ENCODE measurements around the gene CLIC3.
"Not testable (repeated sequence)": the region's sequence is repeated elsewhere in the genome, so short reads cannot be mapped to it uniquely, and the experiment has no call there.

CLIC3 gene, protein sequence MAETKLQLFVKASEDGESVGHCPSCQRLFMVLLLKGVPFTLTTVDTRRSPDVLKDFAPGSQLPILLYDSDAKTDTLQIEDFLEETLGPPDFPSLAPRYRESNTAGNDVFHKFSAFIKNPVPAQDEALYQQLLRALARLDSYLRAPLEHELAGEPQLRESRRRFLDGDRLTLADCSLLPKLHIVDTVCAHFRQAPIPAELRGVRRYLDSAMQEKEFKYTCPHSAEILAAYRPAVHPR

DNA sequence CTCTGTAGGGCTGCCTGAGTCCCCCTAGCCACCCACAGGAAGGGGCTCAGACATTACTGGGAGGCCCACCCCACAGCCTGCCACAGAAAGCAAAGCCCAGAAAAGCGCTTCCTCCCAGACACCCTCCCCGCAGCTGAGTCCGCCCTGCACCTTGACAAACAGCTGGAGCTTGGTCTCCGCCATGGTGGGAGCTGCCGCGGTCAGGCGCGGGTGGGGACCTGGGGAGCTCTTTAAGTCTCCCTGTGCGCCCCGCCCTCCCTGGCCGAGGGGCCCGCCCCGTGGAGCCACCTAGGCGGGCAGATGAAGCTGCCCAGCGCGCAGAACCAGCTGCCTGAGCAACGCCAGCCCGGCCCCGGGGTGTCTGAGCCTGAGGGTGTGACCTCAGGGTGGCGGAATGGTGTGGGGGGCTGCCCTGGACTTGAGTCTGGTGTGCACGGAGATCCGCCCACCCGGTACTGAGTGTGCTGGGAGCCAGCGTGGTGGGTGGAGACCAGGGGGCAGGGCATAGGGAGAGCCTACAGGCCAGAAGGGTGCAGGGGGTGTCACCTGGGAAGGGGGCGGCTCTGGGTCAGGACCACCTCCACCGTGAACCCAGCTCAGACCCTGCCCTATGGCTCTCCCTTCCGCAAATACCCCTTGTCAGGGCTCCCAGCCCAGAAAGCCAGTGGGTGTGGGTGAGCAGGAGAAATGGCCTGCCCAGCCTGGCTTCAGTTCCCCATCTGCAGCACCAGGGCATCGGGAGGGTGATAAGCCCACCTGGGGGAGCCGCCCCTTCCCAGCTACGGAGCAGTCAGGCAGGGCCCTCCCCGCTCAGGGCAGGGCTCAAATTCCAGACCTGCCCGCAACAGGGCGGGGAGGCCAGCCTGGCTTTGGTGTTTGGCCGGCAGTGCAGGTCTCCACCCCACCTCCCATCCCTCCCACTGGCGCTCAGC is at the start of gene CLIC3:
Gene CLIC3 (minus strand): TSS at position 208 of the 932 bp plus-strand sequence. CDS start 25 bp downstream, at position 183.
- no peak for DNase-seq

DNA sequence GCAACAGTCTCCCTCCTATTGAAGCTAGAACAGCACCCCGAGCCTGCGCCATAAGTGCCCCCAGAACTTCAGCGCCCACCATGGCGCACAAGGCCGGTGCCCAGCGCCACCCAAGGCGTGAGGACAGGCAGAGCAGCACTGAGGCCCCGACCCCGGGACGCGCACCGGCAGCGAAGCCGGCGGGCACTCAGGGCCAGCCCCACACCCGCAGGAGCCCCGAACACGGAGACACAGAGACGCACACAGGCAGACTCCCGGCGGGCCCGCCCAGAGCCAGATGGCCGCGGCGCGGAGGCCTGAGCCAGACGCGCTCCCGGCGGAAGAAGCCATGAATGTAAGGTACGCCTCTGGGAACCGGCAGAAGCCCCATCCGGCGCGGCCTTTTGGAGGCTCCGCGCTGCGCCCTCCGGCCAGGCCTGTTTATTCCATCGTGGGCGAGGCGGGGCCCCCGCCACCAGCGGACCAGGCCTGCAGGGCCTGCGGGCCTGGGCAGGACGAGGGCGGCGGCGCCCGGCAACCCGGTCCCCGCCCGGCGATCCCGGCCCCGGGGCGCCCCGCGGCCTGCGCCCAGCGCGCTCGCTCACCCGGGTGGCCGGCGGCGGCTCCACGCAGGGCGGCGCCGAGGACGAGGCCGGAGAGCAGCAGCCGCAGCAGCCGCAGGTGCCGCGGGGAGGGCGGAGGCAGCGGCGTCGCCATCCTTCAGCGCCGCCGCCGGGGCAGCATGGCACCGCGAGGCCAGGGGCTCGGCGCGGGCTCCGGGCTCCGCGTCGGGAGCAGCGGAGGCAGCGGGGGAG is 49.1 kb upstream of the CLIC3 start:
- no peak for DNase-seq

DNA sequence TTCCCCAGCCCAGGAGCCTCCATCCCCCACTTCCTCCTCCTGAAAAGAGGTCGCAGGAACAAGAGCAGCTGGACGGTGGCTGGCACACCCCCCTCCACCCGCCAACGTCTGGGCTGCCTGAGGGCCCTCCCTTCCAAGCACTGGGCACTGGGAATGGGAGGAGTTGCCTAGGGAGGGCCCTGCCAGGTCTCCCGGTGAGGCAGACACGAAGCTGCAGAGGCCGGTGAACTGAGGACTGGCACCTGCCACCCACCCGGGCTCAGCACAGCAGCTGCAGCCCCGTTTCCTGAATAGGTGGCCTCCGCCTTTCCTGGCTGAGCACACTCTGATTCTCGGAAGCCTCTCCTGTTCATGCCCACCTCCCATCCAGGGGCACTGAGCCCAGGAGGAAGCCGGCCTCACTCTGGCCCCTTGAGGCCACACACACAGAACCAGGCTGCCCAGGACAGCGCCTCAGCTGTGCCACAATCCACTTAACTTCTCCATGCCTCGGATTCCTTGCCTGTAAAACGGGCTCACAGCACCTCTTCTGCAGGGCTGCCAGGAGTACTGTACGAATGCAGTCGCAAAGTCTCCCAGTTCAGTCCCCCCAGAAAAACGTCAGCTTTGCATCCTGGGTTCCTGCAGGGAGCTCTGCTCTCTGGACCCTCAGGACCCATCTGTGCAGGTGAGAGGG is 48.3 kb upstream of the CLIC3 start:
- DNase-seq = no peak

DNA sequence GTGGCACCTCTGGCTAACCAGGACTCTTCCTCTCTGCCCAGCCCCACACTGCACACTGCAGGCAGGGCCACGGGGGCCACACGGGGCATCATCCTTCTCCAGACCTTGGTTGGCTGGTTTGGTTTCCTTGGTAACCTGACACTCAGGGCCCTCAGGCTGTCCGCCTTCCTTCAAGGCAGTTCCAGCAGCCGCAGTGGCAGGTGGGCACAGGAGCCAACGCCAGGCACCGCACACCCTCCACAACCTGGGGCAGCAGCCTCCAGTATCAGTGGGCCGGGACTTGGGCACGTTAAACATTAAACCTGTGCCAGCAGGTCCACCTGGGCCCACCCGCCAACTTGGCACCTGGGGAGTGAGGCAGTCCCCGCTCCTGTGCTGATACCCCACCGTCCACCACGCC is 47.7 kb upstream of the CLIC3 start:
- no peak for DNase-seq

DNA sequence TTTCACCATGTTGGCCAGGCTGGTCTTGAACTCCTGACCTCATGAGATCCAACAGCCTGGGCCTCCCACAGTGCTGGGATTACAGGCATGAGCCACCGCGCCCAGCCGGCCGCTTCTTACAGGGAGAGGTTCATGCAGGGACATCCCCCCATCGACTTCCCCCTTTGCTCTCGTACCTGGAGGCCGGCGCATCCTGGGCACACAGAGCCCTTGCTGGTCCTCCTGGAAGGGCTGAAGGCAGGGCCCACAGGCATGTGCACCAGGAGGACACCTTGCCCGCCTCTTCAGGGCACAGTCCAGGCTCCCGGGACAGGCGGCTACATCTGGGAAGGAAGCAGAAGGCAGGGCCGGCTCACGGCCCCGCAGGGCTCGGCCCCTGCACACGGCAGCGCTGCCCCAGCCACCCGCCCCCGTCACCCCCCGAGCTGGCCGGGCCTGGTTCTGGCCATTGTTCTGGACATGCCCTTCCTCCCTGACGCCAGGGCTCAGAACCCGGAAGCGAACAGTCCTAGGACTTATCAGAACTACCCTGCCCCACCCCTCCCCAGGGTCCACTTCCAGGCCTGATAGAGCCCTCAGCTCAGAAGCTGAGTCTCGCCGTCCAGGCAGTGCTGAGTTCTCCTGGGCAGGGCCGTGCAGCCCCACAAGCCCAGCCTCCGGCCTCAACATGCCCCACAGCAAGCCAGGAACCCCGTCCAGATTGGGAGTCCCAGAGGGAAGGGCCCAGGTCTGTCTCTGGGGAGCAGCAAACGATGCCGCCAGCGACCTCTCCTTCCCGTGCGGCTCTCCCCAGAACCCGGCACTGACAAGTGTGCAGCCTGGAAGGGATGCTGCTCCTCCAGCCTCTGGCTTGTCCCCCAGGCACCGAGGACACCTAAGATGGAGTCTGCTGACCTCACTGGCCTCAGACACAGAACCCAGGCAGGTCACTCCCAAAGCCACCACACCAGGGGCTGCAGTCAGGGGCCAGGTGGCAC is 46.7 kb upstream of the CLIC3 start:
- no peak for DNase-seq

DNA sequence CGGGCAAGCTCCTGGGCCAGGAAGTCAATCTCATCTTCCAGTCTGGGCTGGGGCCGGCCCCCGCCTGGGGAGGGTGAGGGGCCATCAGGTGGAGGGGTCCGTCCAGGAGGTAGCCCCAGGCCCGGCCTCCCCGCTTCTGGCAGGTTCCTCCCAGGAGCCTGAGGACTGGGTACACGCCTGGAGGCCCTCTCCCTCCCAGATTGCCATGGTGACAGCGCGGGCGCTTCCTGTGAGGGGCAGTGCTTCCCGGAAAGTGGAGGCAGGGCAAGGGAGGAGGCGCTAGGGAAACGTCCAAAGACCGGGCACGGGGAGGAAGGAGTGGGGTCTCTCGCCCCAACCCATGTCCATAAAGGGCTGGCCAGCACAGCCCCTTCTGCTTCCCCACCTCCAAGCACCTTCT is 44.8 kb upstream of the CLIC3 start:
- no peak for DNase-seq

DNA sequence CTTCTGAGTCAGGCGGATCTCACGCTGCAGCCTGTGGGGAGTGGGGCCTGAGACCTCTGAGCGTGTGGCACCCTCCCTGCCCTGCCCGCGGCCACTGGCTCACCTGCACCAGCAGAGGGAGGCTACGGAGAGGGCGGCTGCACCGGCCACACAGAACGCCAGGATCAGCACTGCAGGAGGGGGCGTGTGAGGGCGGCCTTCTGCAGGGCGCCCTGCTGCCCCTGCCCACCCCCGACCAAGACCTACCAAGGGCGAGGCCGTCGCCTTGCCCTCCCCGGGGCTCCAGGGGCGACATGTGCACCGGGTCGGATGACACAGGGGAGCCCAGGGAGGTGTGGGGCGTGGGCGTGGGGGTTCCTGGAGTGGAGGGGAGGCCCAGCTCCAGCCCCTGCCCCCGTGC is 44.2 kb upstream of the CLIC3 start:
- no peak for DNase-seq

DNA sequence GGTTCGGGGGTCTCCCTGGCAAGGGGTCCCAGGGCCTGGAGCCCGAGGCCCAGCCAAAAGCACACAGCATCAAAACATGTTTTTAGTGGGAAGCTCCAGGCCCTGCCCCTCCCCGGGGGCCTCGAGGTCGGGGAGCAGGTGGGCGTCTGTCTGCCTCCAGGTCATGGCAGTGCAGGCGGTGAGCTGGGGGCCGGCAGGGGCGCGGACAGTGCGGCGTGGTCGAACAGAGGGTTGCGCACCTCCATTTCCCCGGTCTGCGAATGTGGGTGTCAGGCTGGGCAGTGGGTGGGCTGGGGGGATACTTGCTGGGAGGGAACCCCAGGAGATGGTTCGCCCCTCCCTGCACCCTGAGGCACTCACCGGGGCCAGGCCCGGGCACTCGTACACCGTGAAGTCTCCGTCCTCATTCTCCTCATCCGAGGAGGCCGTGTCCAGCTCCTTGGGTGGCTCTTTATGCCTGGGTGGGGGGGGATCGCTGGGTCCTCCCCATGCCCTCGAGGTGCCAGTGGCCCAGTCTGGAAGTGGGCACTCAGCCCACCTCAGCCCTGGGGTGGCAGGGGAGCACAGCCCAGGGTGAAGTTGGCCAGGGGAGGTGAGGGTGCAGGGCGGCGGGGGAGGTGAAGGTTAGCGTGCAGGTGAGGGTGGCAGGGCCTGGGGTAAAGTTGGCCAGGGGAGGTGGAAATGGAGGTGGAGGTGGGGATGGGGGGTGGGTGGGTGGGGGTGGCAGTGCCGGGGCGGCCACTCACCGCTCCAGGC is 43.4 kb upstream of the CLIC3 start:
- no peak for DNase-seq

DNA sequence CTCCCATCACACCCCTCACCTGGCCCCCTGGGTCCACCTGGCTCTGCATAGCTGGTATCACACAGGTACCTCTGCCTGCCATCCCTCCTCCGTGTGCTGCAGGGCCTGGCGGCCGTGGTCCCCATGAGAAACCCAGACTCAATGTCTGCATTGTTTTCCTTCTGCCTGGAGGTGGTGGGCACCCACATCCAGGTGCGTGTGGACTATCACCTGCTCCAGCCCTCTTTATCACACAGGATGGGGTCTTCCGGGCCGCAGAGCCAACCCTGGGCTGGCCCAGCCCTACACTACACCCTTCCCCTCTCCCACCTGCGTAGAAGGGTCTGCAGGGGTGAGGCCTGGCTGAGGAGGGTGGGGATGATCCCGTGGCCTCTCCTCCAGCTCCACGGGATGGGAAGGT is 42.5 kb upstream of the CLIC3 start:
- no peak for DNase-seq

DNA sequence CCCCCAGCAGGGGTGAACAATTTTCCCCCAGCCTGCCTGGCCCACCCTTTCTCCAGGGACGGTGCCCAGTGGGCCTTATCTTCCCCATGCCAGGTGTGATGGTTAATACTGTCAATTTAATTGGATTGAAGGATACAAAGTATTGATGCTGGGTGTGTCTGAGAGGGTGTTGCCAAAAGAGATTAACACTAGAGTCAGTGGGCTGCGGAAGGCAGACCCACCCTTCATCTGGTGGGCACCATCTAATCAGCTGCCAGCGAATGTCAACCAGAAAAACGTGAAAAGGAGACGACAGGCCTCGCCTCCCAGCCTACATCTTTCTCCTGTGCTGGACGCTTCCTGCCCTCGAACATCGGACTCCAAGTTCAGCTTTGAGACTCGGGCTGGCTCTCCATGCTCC is 41.1 kb upstream of the CLIC3 start:
- no peak for DNase-seq

DNA sequence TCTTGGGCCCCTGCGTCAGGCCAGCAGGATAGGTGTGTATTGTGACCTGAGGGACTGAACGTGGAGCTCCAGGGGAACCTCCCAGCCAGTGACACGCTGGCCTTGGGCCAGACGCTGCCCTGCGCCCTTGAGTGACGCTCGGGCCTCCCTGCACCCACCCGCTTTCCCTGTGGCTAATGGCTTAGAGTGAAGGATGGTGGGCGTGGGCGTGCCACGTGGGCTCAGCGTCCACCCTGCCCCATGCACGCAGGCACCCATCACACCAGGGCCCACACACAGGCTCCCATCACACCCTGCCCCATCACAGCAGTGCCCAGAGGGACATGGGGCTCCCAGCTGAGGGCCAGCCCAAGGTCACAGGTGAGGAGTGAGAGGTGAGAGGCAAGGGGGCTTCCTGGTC is 40.7 kb upstream of the CLIC3 start:
- no peak for DNase-seq

DNA sequence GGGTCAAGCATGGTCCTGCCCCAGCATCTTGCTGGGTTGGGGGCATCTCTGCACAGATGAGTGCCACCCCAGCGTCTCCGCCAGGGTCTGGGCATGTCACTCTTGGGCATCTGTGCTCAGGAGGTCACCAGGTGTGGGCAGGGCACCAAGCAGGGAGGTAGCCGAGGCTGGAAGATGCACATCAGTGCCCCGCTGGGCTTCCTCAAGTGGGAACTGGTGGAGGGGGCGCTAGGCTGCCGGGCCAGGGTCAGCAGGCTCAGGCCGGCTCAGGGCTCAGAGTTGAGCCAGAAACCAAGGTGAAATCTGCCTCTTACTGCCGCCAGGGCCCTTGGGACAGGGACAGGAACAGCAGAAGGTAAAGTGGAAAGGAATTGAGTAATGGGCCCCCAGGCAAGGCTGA is 39.6 kb upstream of the CLIC3 start:
- no peak for DNase-seq

DNA sequence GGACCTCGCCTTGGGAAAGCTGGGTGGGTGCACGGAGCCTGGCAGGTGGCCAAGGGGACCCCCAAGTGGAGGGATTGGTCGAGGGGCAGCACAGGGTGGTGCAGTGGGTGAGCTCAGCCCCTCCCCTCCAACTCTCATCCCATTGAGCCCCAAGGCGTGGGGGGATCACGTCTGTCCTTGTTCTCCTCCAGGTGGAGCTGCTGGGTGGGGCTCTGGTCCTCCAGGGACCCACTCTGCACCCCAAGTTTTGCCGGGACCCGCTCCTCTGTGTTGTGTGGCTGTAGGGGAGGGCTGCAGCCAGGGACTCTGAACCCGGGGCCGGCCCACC is 39.1 kb upstream of the CLIC3 start:
- DNase-seq = no peak

DNA sequence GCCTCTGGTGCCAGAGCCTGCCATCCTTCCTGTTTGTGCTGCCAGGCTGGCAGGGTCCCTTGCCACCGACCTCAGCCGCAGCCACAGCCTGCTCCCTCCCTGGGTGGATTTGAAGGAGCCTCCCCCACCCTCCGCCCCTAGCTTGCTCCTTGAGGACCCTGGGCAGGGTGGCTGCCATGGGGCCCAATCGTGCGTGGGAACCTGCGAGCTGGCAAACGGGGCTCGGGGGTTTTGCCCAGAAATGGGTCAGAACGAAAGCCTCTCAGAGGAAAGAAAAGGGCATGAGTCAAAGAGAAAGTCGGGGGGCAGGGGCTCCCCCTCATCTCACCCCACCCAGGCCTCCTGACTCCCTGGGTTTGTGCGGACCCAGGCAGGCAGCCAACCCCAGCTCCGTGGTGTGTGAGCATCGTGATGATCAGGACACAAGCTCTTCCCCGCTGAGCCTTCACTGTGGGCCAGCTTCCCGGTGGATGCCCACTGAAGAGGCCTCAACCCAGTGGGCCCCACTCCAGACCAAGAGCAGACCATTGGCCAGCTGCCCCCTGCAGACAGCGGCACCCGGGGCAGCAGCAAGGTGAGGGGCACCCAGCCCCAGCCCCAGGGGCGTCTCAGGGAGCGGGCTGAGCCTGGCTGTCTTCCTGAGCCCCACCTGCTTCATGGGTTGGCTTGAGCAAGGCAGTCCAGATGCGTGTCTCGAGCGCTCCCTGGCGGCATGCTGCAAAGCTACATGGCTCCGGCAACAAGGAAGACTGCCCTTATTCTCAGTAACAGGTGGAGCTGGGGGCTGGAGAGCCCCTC is 38.5 kb upstream of the CLIC3 start:
- DNase-seq = peak; percentile 88

DNA sequence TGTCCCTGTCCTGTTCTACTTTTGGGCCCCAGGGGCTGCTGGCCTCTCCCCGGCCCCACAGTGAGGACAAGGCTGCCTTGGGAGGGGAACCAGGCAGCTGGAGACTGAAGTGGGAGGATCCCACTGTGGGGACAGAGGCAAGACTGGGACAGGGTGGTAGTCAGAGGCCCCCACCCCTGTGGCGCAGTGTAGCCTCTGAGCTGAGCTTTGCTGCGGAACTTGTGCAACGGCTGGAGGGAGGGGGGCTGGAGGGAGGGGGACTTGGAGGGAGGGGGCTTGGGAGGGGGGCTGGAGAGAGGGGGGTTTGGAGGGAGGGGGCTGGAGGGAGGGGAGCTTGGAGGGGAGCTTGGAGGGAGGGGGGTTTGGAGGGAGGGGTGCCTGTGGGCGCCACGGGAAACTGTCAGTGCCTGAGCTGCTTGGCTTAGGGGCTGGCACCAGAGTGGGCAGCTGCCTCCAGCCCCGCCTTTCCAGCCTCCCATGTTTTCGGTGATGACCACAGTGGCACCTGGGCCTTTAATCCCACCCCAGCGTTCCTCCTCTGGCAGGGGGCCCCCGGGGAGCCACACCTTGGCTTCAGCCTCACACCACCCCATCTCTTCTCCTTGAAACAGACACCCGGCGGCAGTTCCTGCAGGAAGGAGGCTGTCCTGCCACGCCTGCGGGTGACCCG is 37.8 kb upstream of the CLIC3 start:
- DNase-seq = no peak

DNA sequence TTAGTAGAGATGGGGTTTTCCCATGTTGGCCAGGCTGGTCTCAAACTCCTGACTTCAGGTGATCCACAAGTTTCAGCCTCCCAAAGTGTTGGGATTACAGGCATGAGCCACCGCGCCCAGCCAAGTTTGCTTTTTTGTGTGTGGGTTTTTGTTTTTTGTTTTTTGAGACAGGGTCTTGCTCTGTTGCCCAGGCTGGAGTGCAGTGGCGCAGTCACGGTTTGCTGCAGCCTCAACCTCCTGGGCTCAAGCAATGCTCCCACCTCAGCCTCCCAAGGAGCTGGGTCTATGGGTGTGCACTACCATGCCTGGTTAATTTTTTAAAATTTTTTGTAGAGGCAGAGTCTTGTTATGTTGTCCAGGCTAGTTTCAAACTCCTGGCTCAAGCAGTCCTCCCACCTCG is 37.1 kb upstream of the CLIC3 start:
- DNase-seq = not testable (repeated sequence)

DNA sequence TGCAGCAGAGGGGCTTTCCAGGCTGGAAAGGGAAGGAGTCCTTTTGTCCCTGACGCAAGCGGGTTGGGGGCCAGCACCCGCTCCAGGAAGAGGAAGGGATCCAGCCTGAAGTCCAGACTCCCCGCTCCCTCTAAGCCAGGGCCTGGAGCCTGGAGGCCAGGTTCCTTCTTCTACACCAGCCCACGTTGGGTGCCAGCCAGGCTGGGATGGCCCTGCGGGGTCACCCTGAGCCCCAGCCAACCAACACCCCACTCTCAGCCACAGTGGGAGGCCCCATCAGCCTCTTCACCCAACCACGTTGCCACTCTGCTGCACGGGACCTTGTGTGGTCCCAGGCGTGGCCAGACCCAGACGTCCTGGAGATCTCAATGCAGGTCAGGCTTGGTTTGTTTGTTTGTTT is 36.5 kb upstream of the CLIC3 start:
- no peak for DNase-seq

DNA sequence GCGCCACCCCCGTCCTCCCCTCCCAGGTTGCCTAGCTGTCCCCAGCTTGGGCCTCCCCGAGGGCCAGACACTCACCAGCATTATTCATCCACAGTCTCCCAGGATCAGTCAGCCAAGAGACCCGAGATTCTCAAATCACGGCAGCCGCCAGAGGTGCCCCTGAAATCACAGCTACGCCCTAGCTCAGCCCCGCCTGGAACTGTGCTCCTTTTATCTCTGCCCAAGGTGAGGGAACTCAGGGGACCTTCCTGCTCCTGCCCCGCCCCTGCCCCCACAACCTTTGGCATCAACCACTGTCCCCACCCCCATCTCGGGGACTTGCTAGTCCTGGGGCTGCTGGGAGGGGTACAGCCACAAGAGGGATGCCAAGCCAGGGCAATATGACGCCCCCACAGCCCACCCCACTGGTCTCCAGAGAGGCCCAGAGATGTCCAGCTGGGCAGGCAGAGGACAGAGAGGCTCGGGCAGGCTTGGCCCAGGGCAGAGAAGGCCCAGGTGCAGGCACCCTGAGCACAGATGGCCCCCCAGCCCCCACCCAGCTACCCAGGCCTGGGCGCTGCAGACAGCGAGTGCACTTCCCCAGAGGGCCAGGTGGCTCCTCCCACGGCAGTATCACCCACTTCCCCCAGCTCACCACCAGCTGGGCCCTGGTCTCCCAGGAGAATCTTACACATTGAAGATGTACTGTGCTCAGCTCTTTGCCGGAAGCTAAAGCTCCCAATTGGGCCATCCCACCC is 35.7 kb upstream of the CLIC3 start, which contains the start of gene FUT7:
Gene FUT7 (minus strand): TSS at position 185 of the 737 bp plus-strand sequence. CDS start 97 bp downstream, at position 88.
- DNase-seq = peak; percentile 48

Measured in stimulated activated CD4-positive, alpha-beta T cell treated with anti-CD3 and anti-CD28 coated beads, Interleukin-1b, Interleukin-23, amount 100 ng/mL, for 48 hours (primary cell).